Keratinocyte (primary cell): ENCODE measurements around the gene EGFR. TPM values are rescaled to one million over a fixed set of nuclear protein-coding genes. Genes with fewer than 3 reads are reported as not detected.

ENCODE experiments used
- DNase-seq: peaks from one replicate; pipeline ENCODE4 v3.0.0-alpha.2; 2011; ENCODE audit warnings: low read depth, missing footprints, low spot score
- FAIRE-seq: peaks from 2 replicates; lab custom pipeline; 2011; peaks lifted over from hg19 to GRCh38; lab: Jason Lieb, UNC
- H2AFZ ChIP-seq: 2 replicates; pipeline ENCODE4 v1.6.0; 2012; ENCODE audit warnings: low read length, control low read depth, inconsistent platforms; ENCODE audit not compliant: control insufficient read depth
- H3K27ac ChIP-seq: 2 replicates; pipeline ENCODE4 v1.5.1; 2011; ENCODE audit warnings: low read length; ENCODE audit not compliant: control insufficient read depth, insufficient read depth
- H3K27me3 ChIP-seq: 3 replicates; pipeline ENCODE4 v1.6.0; 2011; ENCODE audit warnings: low read length; ENCODE audit not compliant: control insufficient read depth, insufficient read depth; ENCODE audit errors: extremely low read depth
- H3K36me3 ChIP-seq, 2 experiments: 2 replicates in 1 of 2; 3 replicates in 1 of 2; pipeline ENCODE4 v1.5.1; 2011; ENCODE audit warnings: low read length in 2 of 2, mild to moderate bottlenecking in 1 of 2; ENCODE audit not compliant: control insufficient read depth in 2 of 2, insufficient read depth in 2 of 2; ENCODE audit errors: extremely low read depth in 1 of 2
- H3K4me1 ChIP-seq: 3 replicates; pipeline ENCODE4 v1.5.1; 2011; ENCODE audit warnings: low read length; ENCODE audit not compliant: control insufficient read depth, insufficient read depth; ENCODE audit errors: extremely low read depth
- H3K4me2 ChIP-seq: 3 replicates; pipeline ENCODE4 v1.6.0; 2011; ENCODE audit warnings: low read depth, low read length; ENCODE audit not compliant: control insufficient read depth, insufficient read depth; ENCODE audit errors: extremely low read depth
- H3K4me3 ChIP-seq, 3 experiments: fragments of 200-600 bp in 1 of 3; sonication (generic) in 1 of 3; 2 replicates in 2 of 3; 3 replicates in 1 of 3; pipeline ENCODE4 v1.5.1; 2011 to 2016; ENCODE audit warnings: low read length in 3 of 3, mild to moderate bottlenecking in 3 of 3, control low read depth in 2 of 3, inconsistent platforms in 1 of 3, low read depth in 1 of 3, mixed read lengths in 1 of 3, mixed run types in 1 of 3, moderate library complexity in 1 of 3; ENCODE audit not compliant: control insufficient read depth in 2 of 3, insufficient read depth in 2 of 3; ENCODE audit errors: extremely low read depth in 1 of 3
- H3K79me2 ChIP-seq: 2 replicates; pipeline ENCODE4 v1.6.0; 2012; ENCODE audit warnings: low read length; ENCODE audit not compliant: control insufficient read depth, insufficient read depth
- H3K9ac ChIP-seq: 3 replicates; pipeline ENCODE4 v1.6.0; 2011; ENCODE audit warnings: low read length; ENCODE audit not compliant: control insufficient read depth, insufficient read depth; ENCODE audit errors: extremely low read depth
- H3K9me1 ChIP-seq: 3 replicates; pipeline ENCODE4 v1.6.0; 2011; ENCODE audit warnings: low read length; ENCODE audit not compliant: control insufficient read depth, insufficient read depth; ENCODE audit errors: extremely low read depth
- H3K9me3 ChIP-seq: 2 replicates; pipeline ENCODE4 v1.5.1; 2012; ENCODE audit warnings: low read depth, low read length; ENCODE audit not compliant: control insufficient read depth
- H4K20me1 ChIP-seq: 3 replicates; pipeline ENCODE4 v1.6.0; 2011; ENCODE audit warnings: low read length; ENCODE audit not compliant: control insufficient read depth, insufficient read depth; ENCODE audit errors: extremely low read depth
- CTCF ChIP-seq, 3 experiments: IDR thresholded peaks in 1 of 3; conservative IDR thresholded peaks in 1 of 3; optimal IDR thresholded peaks in 1 of 3; 2 replicates in 2 of 3; 3 replicates in 1 of 3; pipeline versions ENCODE3 to v1.5.1; 2011; ENCODE audit warnings: low read length in 3 of 3, mild to moderate bottlenecking in 3 of 3, moderate library complexity in 2 of 3, control low read depth in 1 of 3, inconsistent platforms in 1 of 3; ENCODE audit not compliant: insufficient read depth in 2 of 3; ENCODE audit errors: extremely low read depth in 1 of 3
- EZH2 ChIP-seq: IDR thresholded peaks from one replicate; pipeline ENCODE4 v1.6.1; 2012; ENCODE audit warnings: inconsistent platforms, mild to moderate bottlenecking, low read length, moderate library complexity
- dilution Hi-C: fragments of 300-500 bp; cut with MboI; formaldehyde crosslinking; loops from one replicate; pipeline ENCODE4 v1.7.0; 2020; ENCODE audit warnings: low sequenced_read_pairs; ENCODE audit not compliant: extremely low pct_ligation_motif_present
- polyA plus RNA-seq, 5 experiments: library from polyadenylated mRNA; depleted of rRNA in 3 of 5; stranded (reverse) in 3 of 5; stranded (forward) in 1 of 5; unstranded in 1 of 5; fragments of >200 nt; gene quantifications; 1 replicate in 1 of 5; 2 replicates in 3 of 5; 3 replicates in 1 of 5; pipeline versions ENCODE4 v1.2.1 to v1.2.3, GENCODE V29; 2011 to 2012; ENCODE audit warnings: missing spikeins in 2 of 5, low read depth in 1 of 5, low replicate concordance in 1 of 5

Gene EGFR
- polyA plus RNA-seq, 1 donor (not counting 4 experiments of a cell fraction or from before 2014, with no cell fraction given): 120 TPM

DNA sequence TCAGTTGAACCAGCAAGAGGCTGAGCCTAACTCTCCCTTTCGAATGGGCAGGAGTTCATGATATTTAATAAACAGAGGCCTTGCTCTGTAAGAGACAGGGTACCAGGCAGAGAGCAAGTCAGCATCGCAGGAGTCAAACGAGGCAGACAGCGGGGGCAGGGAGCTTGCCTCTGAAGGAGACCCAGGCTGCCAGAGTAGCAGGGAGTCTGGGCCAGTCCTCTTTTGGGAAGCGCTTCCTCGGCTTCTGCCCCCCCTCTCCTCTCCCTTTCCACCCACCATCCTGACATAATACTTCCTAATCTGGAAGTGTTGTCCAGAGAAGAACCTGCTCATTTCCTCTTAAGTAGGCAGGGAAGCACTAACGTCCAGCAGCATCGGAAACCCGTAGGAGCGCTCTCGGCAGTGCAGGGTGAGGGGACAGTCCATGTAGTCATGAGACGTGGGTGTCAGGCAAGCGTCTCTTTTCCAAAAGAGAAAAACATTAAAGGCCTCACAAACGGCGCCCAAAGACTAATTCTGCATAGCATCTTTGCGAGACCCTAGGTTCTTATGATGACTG, 171.1 kb downstream of the EGFR start:
- no peak overlapping the region for H3K4me2 ChIP-seq
- H3K27me3 ChIP-seq: no peaks in the 10 kb centered on the region
- peaks cover 17% of the 10 kb centered on the region for H3K79me2 ChIP-seq
- peaks cover 51 to 61% of the 10 kb centered on the region in 2 experiments for H3K36me3 ChIP-seq
- TF ChIP-seq CTCF (optimal IDR thresholded peaks at IDR 0.05 in 1 of 3, IDR thresholded peaks at IDR 0.05 in 1 of 3, conservative IDR thresholded peaks at IDR 0.05 in 1 of 3; ENCODE audit: extremely low read depth in 1 of 3, insufficient read depth in 2 of 3, low read length in 3 of 3) (no peak), EZH2 (no peak)
- H3K4me3 ChIP-seq: no peak overlapping the region
- peaks cover 6% of the 10 kb centered on the region for H3K9me1 ChIP-seq
- no peak overlapping the region for H2AFZ ChIP-seq
- dilution Hi-C loops: no loop called here
- DNase-seq (no peak), FAIRE-seq (no peak)
- no peaks in the 10 kb centered on the region for H3K9me3 ChIP-seq
- no peak overlapping the region for H3K9ac ChIP-seq
- no peak overlapping the region for H3K27ac ChIP-seq
- H3K4me1 ChIP-seq: peaks cover 36% of the 10 kb centered on the region
- peaks cover 25% of the 10 kb centered on the region for H4K20me1 ChIP-seq

GRCh38 chr7:55190511-55191160, 171.8 kb downstream of the EGFR start:
- peaks cover 6% of the 10 kb centered on the region for H3K9me1 ChIP-seq
- H3K79me2 ChIP-seq: peaks cover 18% of the 10 kb centered on the region
- no peak for FAIRE-seq
- dilution Hi-C loops: no loop called here
- H3K9ac ChIP-seq: no peak overlapping the region
- H4K20me1 ChIP-seq: peaks cover 22% of the 10 kb centered on the region
- H3K27ac ChIP-seq: no peak overlapping the region
- H3K27me3 ChIP-seq: no peaks in the 10 kb centered on the region
- DNase-seq: no peak
- no peak overlapping the region for H2AFZ ChIP-seq
- no peaks in the 10 kb centered on the region for H3K9me3 ChIP-seq
- peaks cover 49 to 56% of the 10 kb centered on the region in 2 experiments for H3K36me3 ChIP-seq
- no peak overlapping the region for H3K4me2 ChIP-seq
- TF ChIP-seq EZH2 (no peak), CTCF (optimal IDR thresholded peaks at IDR 0.05 in 1 of 3, IDR thresholded peaks at IDR 0.05 in 1 of 3, conservative IDR thresholded peaks at IDR 0.05 in 1 of 3; ENCODE audit: extremely low read depth in 1 of 3, insufficient read depth in 2 of 3, low read length in 3 of 3) (no peak)
- H3K4me3 ChIP-seq: no peak overlapping the region
- peaks cover 30% of the 10 kb centered on the region for H3K4me1 ChIP-seq
